Measurements from ENCODE around the gene PLCL1. TPM values are rescaled to one million over a fixed set of nuclear protein-coding genes. Genes with fewer than 3 reads are reported as not detected.
"Not testable (repeated sequence)": the region's sequence is repeated elsewhere in the genome, so short reads cannot be mapped to it uniquely, and the experiment has no call there.

Gene PLCL1
- total RNA-seq, 1 experiment from 2014 or later = 1.6 TPM

DNA sequence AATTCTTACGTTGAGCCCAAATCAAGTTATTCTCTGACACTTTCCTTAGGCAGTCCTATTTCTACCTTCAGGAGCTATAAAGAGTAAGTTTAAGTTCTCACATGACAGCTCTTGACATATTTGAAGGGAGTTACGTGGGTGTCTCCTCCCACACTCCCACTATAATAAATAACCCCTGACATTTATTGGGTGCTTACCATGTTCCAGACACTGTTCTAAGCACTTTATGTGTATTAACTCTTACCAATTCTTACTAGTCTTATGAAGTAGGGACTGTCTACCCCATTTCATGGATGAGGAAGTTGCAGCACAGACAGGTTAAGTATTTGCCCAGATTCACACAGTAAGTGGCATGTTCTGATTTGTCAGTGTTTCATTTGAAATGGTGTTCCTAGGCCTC, 17.9 kb downstream of the PLCL1 start:
- H3K9me3 Mint-ChIP-seq (ENCODE audit: unreplicated experiment) = no peaks in the 10 kb centered on the region
- DNase-seq = no peak
- ChIA-PET POLR2A (no interaction called here), CTCF (no interaction called here)
- BruUV-seq (replicated peaks) = no TSS peak
- no peaks in the 10 kb centered on the region for H3K27me3 ChIP-seq (replicated peaks; ENCODE audit: control insufficient read depth, insufficient read depth, low read length)
- no peaks in the 10 kb centered on the region for H3K36me3 ChIP-seq (ENCODE audit: control insufficient read depth, insufficient read depth, low read length)
- H3K27ac Mint-ChIP-seq (ENCODE audit: unreplicated experiment) = no peak overlapping the region
- H3K36me3 Mint-ChIP-seq (ENCODE audit: insufficient read depth, unreplicated experiment) = no peaks in the 10 kb centered on the region
- no peaks in the 10 kb centered on the region for H3K4me1 Mint-ChIP-seq (ENCODE audit: low read depth, unreplicated experiment)
- H3K4me1 ChIP-seq = no peaks in the 10 kb centered on the region
- H3K4me3 ChIP-seq (ENCODE audit: low read depth, low read length) = no peak overlapping the region
- H3K9me3 ChIP-seq = no peaks in the 10 kb centered on the region
- intact Hi-C loops (cut with micrococcal nuclease; ENCODE audit: unreplicated experiment) = no loop called here
- TF ChIP-seq, protein P1, sequence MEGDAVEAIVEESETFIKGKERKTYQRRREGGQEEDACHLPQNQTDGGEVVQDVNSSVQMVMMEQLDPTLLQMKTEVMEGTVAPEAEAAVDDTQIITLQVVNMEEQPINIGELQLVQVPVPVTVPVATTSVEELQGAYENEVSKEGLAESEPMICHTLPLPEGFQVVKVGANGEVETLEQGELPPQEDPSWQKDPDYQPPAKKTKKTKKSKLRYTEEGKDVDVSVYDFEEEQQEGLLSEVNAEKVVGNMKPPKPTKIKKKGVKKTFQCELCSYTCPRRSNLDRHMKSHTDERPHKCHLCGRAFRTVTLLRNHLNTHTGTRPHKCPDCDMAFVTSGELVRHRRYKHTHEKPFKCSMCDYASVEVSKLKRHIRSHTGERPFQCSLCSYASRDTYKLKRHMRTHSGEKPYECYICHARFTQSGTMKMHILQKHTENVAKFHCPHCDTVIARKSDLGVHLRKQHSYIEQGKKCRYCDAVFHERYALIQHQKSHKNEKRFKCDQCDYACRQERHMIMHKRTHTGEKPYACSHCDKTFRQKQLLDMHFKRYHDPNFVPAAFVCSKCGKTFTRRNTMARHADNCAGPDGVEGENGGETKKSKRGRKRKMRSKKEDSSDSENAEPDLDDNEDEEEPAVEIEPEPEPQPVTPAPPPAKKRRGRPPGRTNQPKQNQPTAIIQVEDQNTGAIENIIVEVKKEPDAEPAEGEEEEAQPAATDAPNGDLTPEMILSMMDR (IDR thresholded peaks at IDR 0.05; ENCODE audit: insufficient read depth in 1 of 2, low read depth in 1 of 2, low read length in 1 of 2, severe bottlenecking in 1 of 2, unreplicated experiment in 1 of 2) = no peak
- H3K4me3 Mint-ChIP-seq (ENCODE audit: unreplicated experiment) = no peak overlapping the region
- peaks cover 10% of the 10 kb centered on the region for H3K27me3 Mint-ChIP-seq (ENCODE audit: insufficient read depth, unreplicated experiment)

DNA sequence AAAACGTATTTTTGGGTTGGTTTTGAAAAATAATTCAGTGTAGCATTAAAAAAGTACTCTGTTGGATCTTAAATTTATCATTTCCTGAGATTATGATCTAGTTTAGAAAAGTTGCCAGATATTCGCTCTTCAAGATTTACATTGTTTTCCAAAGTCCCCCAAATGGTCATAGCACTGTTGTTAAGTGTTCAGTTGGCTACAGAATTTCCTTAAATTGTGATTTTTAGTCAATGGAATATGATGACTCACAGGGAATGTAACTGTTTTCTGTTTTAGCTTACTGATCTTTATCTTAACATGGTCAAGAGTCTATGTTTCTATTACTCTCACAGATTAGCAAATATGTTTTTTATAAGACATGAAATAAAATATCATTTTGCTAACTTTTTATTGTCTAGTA, 23.2 kb downstream of the PLCL1 start:
- no peaks in the 10 kb centered on the region for H3K27me3 ChIP-seq (replicated peaks; ENCODE audit: control insufficient read depth, insufficient read depth, low read length)
- DNase-seq = no peak
- TF ChIP-seq, protein P1 (IDR thresholded peaks at IDR 0.05; ENCODE audit: insufficient read depth in 1 of 2, low read depth in 1 of 2, low read length in 1 of 2, severe bottlenecking in 1 of 2, unreplicated experiment in 1 of 2) = no peak
- H3K36me3 ChIP-seq (ENCODE audit: control insufficient read depth, insufficient read depth, low read length) = no peaks in the 10 kb centered on the region
- no peaks in the 10 kb centered on the region for H3K36me3 Mint-ChIP-seq (ENCODE audit: insufficient read depth, unreplicated experiment)
- no peaks in the 10 kb centered on the region for H3K4me1 ChIP-seq
- no peak overlapping the region for H3K27ac Mint-ChIP-seq (ENCODE audit: unreplicated experiment)
- intact Hi-C loops (cut with micrococcal nuclease; ENCODE audit: unreplicated experiment) = no loop called here
- H3K4me1 Mint-ChIP-seq (ENCODE audit: low read depth, unreplicated experiment) = no peaks in the 10 kb centered on the region
- peaks cover 13% of the 10 kb centered on the region for H3K9me3 Mint-ChIP-seq (ENCODE audit: unreplicated experiment)
- BruUV-seq (replicated peaks) = no TSS peak
- no peak overlapping the region for H3K4me3 ChIP-seq (ENCODE audit: low read depth, low read length)
- peaks cover 13% of the 10 kb centered on the region for H3K27me3 Mint-ChIP-seq (ENCODE audit: insufficient read depth, unreplicated experiment)
- no peaks in the 10 kb centered on the region for H3K9me3 ChIP-seq
- POLR2A ChIA-PET = no interaction called here
- H3K4me3 Mint-ChIP-seq (ENCODE audit: unreplicated experiment) = no peak overlapping the region
- CTCF ChIA-PET = no interaction called here

DNA sequence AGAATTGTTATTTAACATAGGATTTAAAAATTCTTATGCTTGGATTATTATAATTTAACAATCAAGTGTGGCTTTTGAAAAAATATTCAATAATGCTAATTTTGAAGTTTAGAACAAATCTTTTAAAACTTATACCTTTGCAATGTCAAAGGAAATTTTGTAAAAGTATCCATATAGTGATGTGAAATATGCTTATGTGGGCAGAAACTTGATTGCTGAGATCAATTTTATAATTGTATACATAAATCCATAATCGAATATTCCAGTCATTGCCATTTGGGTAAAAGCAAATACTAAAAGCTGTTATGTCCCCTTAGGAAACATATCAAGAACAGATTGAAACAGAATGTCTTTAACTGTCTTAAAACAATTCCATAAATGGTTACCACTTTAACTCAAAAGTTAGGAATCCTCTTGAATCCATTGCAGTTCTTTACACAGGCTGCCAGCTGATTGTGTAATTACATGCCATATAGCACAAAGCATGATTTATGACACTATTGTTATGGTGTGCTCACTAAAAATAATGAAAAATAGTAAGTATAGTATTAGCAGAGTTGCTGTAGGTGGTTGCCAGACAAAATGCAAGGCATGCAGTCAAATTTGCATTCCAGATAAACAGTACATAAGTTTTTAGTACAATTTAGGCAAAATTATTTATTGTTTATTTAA, 24.2 kb downstream of the PLCL1 start:
- BruUV-seq (replicated peaks) = no TSS peak
- H3K4me1 ChIP-seq = no peaks in the 10 kb centered on the region
- no peak overlapping the region for H3K4me3 ChIP-seq (ENCODE audit: low read depth, low read length)
- Mint-ChIP-seq H3K27ac (ENCODE audit: unreplicated experiment) (no peak overlapping the region), H3K4me1 (ENCODE audit: low read depth, unreplicated experiment) (no peaks in the 10 kb centered on the region), H3K27me3 (ENCODE audit: insufficient read depth, unreplicated experiment) (peaks cover 10% of the 10 kb centered on the region), H3K4me3 (ENCODE audit: unreplicated experiment) (no peak overlapping the region), H3K9me3 (ENCODE audit: unreplicated experiment) (peaks cover 13% of the 10 kb centered on the region), H3K36me3 (ENCODE audit: insufficient read depth, unreplicated experiment) (no peaks in the 10 kb centered on the region)
- CTCF ChIA-PET = no interaction called here
- no peaks in the 10 kb centered on the region for H3K36me3 ChIP-seq (ENCODE audit: control insufficient read depth, insufficient read depth, low read length)
- H3K9me3 ChIP-seq = no peaks in the 10 kb centered on the region
- no peaks in the 10 kb centered on the region for H3K27me3 ChIP-seq (replicated peaks; ENCODE audit: control insufficient read depth, insufficient read depth, low read length)
- intact Hi-C loops (cut with micrococcal nuclease; ENCODE audit: unreplicated experiment) = no loop called here
- DNase-seq = no peak
- TF ChIP-seq, protein P1 (IDR thresholded peaks at IDR 0.05; ENCODE audit: insufficient read depth in 1 of 2, low read depth in 1 of 2, low read length in 1 of 2, severe bottlenecking in 1 of 2, unreplicated experiment in 1 of 2) = no peak
- POLR2A ChIA-PET = no interaction called here

DNA sequence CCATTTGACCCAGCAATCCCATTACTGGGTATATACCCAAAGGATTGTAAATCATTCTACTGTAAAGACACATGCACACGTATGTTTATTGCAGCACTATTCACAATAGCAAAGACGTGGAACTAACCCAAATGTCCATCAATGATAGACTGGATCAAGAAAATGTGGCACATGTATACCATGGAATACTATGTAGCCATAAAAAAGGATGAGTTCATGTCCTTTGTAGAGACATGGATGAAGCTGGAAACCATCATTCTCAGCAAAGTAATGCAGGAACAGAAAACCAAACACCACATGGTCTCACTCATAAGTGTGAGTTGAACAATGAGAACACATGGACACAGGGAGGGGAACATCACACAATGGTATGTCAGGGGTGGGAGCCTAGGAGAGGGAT, 30.4 kb downstream of the PLCL1 start:
- H3K36me3 Mint-ChIP-seq (ENCODE audit: insufficient read depth, unreplicated experiment); POLR2A ChIA-PET; intact Hi-C loops (cut with micrococcal nuclease; ENCODE audit: unreplicated experiment); H3K27ac Mint-ChIP-seq (ENCODE audit: unreplicated experiment); CTCF ChIA-PET; H3K4me3 Mint-ChIP-seq (ENCODE audit: unreplicated experiment); H3K4me3 ChIP-seq (ENCODE audit: low read depth, low read length); BruUV-seq (replicated peaks); H3K36me3 ChIP-seq (ENCODE audit: control insufficient read depth, insufficient read depth, low read length); H3K4me1 Mint-ChIP-seq (ENCODE audit: low read depth, unreplicated experiment); H3K27me3 ChIP-seq (replicated peaks; ENCODE audit: control insufficient read depth, insufficient read depth, low read length); H3K9me3 ChIP-seq; H3K27me3 Mint-ChIP-seq (ENCODE audit: insufficient read depth, unreplicated experiment); DNase-seq; H3K4me1 ChIP-seq: not testable (repeated sequence)
- peaks cover 13% of the 10 kb centered on the region for H3K9me3 Mint-ChIP-seq (ENCODE audit: unreplicated experiment)
